GM18505 (cell line): Measurements from ENCODE around the gene TRIM9.

Source experiments
- ATAC-seq: cut with Tn5 transposase; IDR thresholded peaks from one replicate; pipeline ENCODE4 v1.9.1; 2021; ENCODE audit not compliant: unreplicated experiment
- POLR2A ChIP-seq: IDR thresholded peaks from 4 replicates; pipeline ENCODE4 v1.6.1; 2011; ENCODE audit warnings: borderline replicate concordance; ENCODE audit not compliant: insufficient read depth, insufficient read length; ENCODE audit errors: extremely low read depth

The TRIM9 gene

GRCh38 chr14:50931559-50931958 lies 163.3 kb downstream of the TRIM9 start:
- TF ChIP-seq POLR2A = no peak
- no peak for ATAC-seq

GRCh38 chr14:50929506-50929905 lies 165.4 kb downstream of the TRIM9 start:
- no peak for ATAC-seq
- TF ChIP-seq POLR2A = no peak

GRCh38 chr14:50928002-50928635 lies 166.8 kb downstream of the TRIM9 start:
- ATAC-seq = no peak

GRCh38 chr14:50926851-50927386 lies 168.0 kb downstream of the TRIM9 start:
- no peak for ATAC-seq
- no peak for TF ChIP-seq POLR2A

More at GRCh38 chr14:50928002-50928635, 166.8 kb downstream of the TRIM9 start:
- no peak for TF ChIP-seq POLR2A
